Rectal smooth muscle tissue (tissue), 1 donor: ENCODE measurements around the gene LLGL1.

Experiments
- H3K27ac ChIP-seq: one replicate; pipeline ENCODE4 v1.7.0; 2013; ENCODE audit warnings: low read depth, low read length, inconsistent platforms
- H3K27me3 ChIP-seq: one replicate; pipeline ENCODE4 v1.7.0; 2013; ENCODE audit warnings: low read length; ENCODE audit not compliant: control insufficient read depth, insufficient read depth
- H3K36me3 ChIP-seq: one replicate; pipeline ENCODE4 v1.7.0; 2013; ENCODE audit warnings: low read length; ENCODE audit not compliant: control insufficient read depth, insufficient read depth
- H3K4me1 ChIP-seq: one replicate; pipeline ENCODE4 v1.7.0; 2013; ENCODE audit warnings: low read length; ENCODE audit not compliant: control insufficient read depth, insufficient read depth
- H3K4me3 ChIP-seq: one replicate; pipeline ENCODE4 v1.7.0; 2013; ENCODE audit warnings: low read length
- H3K9ac ChIP-seq: one replicate; pipeline ENCODE4 v1.7.0; 2013; ENCODE audit warnings: low read length

Gene LLGL1

DNA sequence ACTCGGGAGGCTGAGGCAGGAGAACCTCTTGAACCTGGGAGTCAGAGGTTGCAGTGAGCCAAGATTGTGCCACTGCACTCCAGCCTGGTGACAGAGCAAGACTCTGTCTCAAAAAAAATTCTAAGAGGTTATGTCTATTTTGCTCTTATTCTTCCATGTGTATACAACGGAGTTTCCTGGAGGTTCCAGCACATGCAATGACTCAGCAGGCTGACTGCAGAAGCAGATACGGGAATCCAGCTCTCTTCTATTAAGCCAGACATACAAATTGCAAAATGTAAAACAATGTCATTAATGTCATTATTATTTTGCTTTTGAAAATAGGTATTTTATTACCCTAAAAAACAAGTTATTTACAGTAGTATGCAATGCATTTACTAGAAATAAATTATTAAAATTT lies 53.4 kb downstream of the LLGL1 start:
- no peak overlapping the region for H3K27ac ChIP-seq
- H3K4me1 ChIP-seq = no peaks in the 10 kb centered on the region
- peaks cover 46% of the 10 kb centered on the region for H3K36me3 ChIP-seq
- no peaks in the 10 kb centered on the region for H3K27me3 ChIP-seq
- no peak overlapping the region for H3K4me3 ChIP-seq
- H3K9ac ChIP-seq = no peak overlapping the region

DNA sequence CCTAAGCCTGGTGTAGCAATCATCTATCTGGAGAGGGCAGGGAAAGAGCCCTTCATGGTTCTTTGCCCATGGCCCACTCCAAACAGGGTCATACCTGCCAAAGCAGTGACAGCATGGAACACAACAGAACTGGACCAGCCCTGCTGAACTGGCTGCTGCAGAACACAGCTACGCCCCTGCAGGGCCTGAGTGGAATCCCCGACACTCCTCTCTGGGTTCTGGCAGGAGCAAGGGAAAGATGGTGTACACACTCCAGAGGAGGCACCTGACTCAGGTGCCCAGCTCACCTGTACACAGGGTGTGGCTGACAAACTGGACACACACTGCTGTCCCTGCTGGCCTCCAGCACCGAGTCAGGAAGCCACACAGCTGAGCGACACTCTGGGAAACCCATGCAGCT lies 54.8 kb downstream of the LLGL1 start:
- Histone ChIP-seq H3K4me3 (no peak overlapping the region), H3K9ac (no peak overlapping the region), H3K4me1 (no peaks in the 10 kb centered on the region), H3K36me3 (peaks cover 47% of the 10 kb centered on the region), H3K27ac (no peak overlapping the region), H3K27me3 (no peaks in the 10 kb centered on the region)

DNA sequence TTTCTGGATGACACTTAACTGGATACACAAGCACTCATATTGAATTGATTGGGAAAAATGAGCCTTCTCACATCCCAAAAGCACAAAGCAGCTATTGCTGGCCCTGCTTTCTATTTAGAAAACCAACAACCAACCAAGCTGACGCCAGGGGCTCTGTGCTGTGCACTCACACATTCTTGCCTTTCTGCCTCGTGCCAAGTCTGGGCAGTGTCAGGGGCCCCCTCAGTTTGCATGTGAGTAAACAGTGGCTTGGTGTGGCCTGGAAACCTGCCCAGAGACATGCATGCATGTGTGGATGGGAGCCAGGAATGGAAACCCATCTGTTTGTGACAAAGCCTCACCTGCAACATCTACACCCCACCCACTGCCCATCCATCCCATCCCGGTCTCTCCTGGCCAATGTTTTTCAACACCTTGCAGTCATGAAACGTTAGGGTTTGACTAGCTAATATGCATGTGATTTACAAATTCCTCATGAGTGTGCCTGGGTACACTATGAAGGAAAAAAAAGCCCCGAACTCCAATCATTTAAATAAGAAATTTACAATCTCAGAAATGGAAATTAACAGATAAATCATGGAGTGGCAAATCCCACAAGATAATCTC lies 55.4 kb downstream of the LLGL1 start:
- H3K4me1 ChIP-seq = no peaks in the 10 kb centered on the region

DNA sequence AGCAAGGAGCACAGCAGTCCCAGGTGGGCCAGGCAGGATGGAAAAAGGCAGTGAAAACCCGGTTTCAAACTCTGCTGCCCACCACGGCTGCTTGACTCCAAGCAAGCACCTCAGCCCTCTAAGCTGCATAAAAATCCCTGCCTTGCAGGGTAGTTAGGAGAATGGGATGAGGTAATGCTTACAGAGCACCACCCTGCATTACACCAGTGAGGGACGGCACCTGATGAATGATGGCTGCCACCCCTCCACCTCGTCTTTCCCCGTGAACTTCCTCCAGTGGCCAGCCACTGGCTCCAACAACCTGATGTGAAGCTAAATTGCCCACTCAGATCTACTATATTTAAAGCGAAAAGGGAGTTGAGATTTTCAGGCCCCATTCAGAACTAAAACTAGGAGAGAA lies 56.4 kb downstream of the LLGL1 start:
- Histone ChIP-seq H3K4me1 (no peaks in the 10 kb centered on the region), H3K27ac (no peak overlapping the region), H3K27me3 (no peaks in the 10 kb centered on the region), H3K4me3 (no peak overlapping the region), H3K36me3 (peaks cover 45% of the 10 kb centered on the region), H3K9ac (no peak overlapping the region)

More for the DNA sequence above, 55.4 kb downstream of the LLGL1 start:
- no peak overlapping the region for H3K9ac ChIP-seq
- H3K36me3 ChIP-seq = peaks cover 52% of the 10 kb centered on the region
- H3K27ac ChIP-seq = no peak overlapping the region
- H3K27me3 ChIP-seq = no peaks in the 10 kb centered on the region
- H3K4me3 ChIP-seq = no peak overlapping the region

DNA sequence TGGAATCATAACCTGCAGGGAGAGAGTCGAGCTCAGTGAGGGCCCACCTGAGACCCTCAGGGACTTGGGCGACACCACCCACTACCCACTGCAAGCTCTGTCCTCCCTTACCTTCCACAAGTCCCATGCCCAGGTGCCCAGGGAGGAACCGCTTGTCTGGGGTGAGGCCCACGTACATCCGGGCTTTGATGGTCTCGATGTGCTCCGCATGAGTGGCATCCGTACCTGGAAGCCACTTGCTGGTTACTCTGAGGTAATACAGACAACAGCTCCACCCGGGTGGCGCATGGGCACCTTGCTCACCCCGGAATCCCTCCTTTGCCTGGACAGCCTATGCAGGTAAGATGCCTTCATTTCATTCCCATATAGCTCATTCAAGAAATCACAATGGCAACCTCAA lies 59.9 kb downstream of the LLGL1 start:
- Histone ChIP-seq H3K27ac (no peak overlapping the region), H3K9ac (no peak overlapping the region), H3K27me3 (no peaks in the 10 kb centered on the region), H3K4me1 (no peaks in the 10 kb centered on the region), H3K4me3 (no peak overlapping the region), H3K36me3 (peaks cover 41% of the 10 kb centered on the region)

DNA sequence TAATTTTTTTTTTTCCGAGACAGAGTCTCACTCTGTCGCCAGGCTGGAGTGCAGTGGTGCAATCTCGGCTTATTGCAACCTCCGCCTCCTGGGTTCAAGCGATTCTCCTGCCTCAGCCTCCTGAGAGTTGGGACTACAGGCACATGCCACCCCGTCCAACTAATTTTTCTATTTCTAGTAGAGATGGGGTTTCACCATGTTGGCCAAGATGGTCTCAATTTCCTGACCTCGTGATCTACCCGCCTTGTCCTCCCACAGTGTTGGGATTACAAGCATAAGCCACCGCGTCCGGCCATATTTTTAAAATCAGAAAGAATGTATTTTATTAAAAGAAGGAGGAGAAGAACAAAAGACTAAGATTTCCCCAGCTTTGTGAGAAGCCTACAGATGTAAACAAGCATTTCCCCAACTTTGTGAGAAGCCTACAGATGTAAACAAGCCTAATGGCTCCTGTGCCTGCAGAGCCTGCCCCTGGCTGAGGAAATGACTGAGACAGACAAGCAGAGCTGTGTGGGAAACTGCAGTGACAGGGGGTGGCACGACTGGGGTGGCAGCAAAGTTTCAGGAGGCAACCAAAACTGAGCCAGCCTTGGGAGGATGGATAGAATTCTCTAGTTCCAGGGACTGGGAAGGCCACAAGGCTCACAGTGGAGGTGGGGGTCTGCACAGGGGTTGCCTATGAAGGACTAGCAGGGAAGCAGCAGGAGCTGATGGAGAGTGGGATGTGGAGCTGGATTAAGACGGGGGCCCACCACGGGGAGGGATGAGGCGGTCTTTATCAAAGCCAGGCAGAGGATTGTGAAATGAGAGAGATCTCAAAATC lies 66.5 kb downstream of the LLGL1 start:
- H3K36me3 ChIP-seq = peaks cover 24% of the 10 kb centered on the region

More for the DNA sequence above, 66.5 kb downstream of the LLGL1 start:
- Histone ChIP-seq H3K4me1 (no peaks in the 10 kb centered on the region), H3K27me3 (no peaks in the 10 kb centered on the region), H3K9ac (no peak overlapping the region), H3K4me3 (no peak overlapping the region), H3K27ac (no peak overlapping the region)
